HepG2 (cell line): ENCODE measurements around the gene ARHGEF40. TPM values are rescaled to one million over a fixed set of nuclear protein-coding genes. Genes with fewer than 3 reads are reported as not detected.

Experiments used
- ATAC-seq: fragments of 200-7000 bp; cut with Tn5 transposase; 3 replicates; pipeline ENCODE4 v1.9.1; 2020; ENCODE audit warnings: mild to moderate bottlenecking, moderate library complexity
- BruUV-seq: library from RNA; stranded (reverse); fragments of 400-500 nt; replicated peaks from 2 replicates; lab custom pipeline; 2021; lab: Mats Ljungman, UMichigan
- CTCF ChIA-PET: fragments of 300-600 bp; formaldehyde crosslinking; extraction: SDS; loops from one replicate; lab custom pipeline; 2021; ENCODE audit warnings: low total read pairs, inconsistent platforms, low intra/inter-chr PET ratio; lab: Yijun Ruan, JAX
- POLR2A ChIA-PET: fragments of 350-600 bp; sonication (Branson Sonifier 250); formaldehyde crosslinking; loops from one replicate; lab custom pipeline; 2020; ENCODE audit warnings: antibody characterized with exemption, inconsistent platforms; lab: Yijun Ruan, JAX
- DNase-seq: peaks from one replicate; pipeline ENCODE4 v3.0.0-alpha.2; 2015; ENCODE audit warnings: low spot score
- FAIRE-seq: peaks from 3 replicates; lab custom pipeline; 2011; peaks lifted over from hg19 to GRCh38; lab: Jason Lieb, UNC
- H2AFZ ChIP-seq: one replicate; pipeline ENCODE4 v1.6.1; 2011; ENCODE audit warnings: low read length, inconsistent platforms
- H3K27ac ChIP-seq: fragments of 300-600 bp; 3 replicates; pipeline ENCODE4 v1.8.0; 2011; ENCODE audit warnings: mixed run types, mild to moderate bottlenecking, mixed read lengths, low read length, inconsistent platforms; ENCODE audit not compliant: insufficient read depth; ENCODE audit errors: extremely low read length
- H3K27me3 ChIP-seq, 2 experiments: fragments of 200-600 bp in 1 of 2; 2 replicates in 1 of 2; 3 replicates in 1 of 2; pipeline versions ENCODE4 v1.6.0 to v1.8.0; 2011; ENCODE audit warnings: low read length in 2 of 2, mild to moderate bottlenecking in 2 of 2, moderate library complexity in 2 of 2, inconsistent platforms in 1 of 2; ENCODE audit not compliant: insufficient read depth in 2 of 2, control insufficient read depth in 1 of 2
- H3K36me3 ChIP-seq, 2 experiments: fragments of 200-600 bp in 1 of 2; replicated peaks in 1 of 2; 2 replicates in 1 of 2; 3 replicates in 1 of 2; pipeline versions ENCODE4 v1.5.1 to v1.8.0; 2011; ENCODE audit warnings: low read length in 2 of 2, inconsistent platforms in 1 of 2; ENCODE audit not compliant: insufficient read depth in 2 of 2, control insufficient read depth in 1 of 2
- H3K4me1 ChIP-seq: 2 replicates; pipeline ENCODE4 v1.5.1; 2012; ENCODE audit warnings: low read length, inconsistent platforms; ENCODE audit not compliant: insufficient read depth
- H3K4me2 ChIP-seq: 2 replicates; pipeline ENCODE4 v1.6.0; 2011; ENCODE audit warnings: low read depth, low read length, inconsistent platforms
- H3K4me3 ChIP-seq, 3 experiments: fragments of 200-600 bp in 1 of 3; sonication (generic), shearing (Covaris generic) in 1 of 3; replicated peaks in 1 of 3; 2 replicates each; pipeline ENCODE4 v1.5.1; 2011 to 2016; ENCODE audit warnings: low read length in 3 of 3, inconsistent platforms in 2 of 3, low read depth in 2 of 3, mild to moderate bottlenecking in 2 of 3, control low read depth in 1 of 3, mixed read lengths in 1 of 3; ENCODE audit not compliant: insufficient read depth in 1 of 3
- H3K79me2 ChIP-seq: one replicate; pipeline ENCODE4 v1.6.1; 2011; ENCODE audit warnings: low read length, inconsistent platforms; ENCODE audit not compliant: insufficient read depth
- H3K9ac ChIP-seq: 2 replicates; pipeline ENCODE4 v1.6.0; 2011; ENCODE audit warnings: mild to moderate bottlenecking, low read depth, low read length, inconsistent platforms; ENCODE audit not compliant: insufficient read depth
- H3K9me3 ChIP-seq: 2 replicates; pipeline ENCODE4 v1.5.1; 2012; ENCODE audit warnings: mild to moderate bottlenecking, low read length
- H4K20me1 ChIP-seq: 2 replicates; pipeline ENCODE4 v1.6.0; 2011; ENCODE audit warnings: inconsistent platforms, mild to moderate bottlenecking, low read length, moderate library complexity; ENCODE audit not compliant: insufficient read depth
- CAMTA2 ChIP-seq: sonication (generic); formaldehyde crosslinking; IDR thresholded peaks from 2 replicates; pipeline ENCODE4 v1.4.0; 2020; ENCODE audit warnings: mild to moderate bottlenecking, missing genetic modification reagents, borderline replicate concordance
- CBX2 ChIP-seq, 2 experiments: fragments of 200-600 bp in 1 of 2; sonication (generic); formaldehyde crosslinking in 1 of 2; IDR thresholded peaks; 2 replicates each; pipeline versions ENCODE4 v1.7.0 to v1.8.1; 2018 to 2022; ENCODE audit warnings: low read depth in 2 of 2, low read length in 1 of 2, mild to moderate bottlenecking in 1 of 2, missing genetic modification reagents in 1 of 2
- JDP2 ChIP-seq: sonication (generic); formaldehyde crosslinking; IDR thresholded peaks from 2 replicates; pipeline ENCODE4 v1.8.1; 2022; ENCODE audit warnings: missing genetic modification reagents, borderline replicate concordance
- PHF20 ChIP-seq: sonication (generic); formaldehyde crosslinking; IDR thresholded peaks from 2 replicates; pipeline ENCODE4 v1.5.0; 2020; ENCODE audit warnings: mild to moderate bottlenecking, missing genetic modification reagents
- RBM39 ChIP-seq: fragments of 200-400 bp; formaldehyde crosslinking; IDR thresholded peaks from one replicate; pipeline ENCODE4 v1.6.1; 2018; ENCODE audit warnings: antibody characterized with exemption, mild to moderate bottlenecking, low read depth, low read length; ENCODE audit not compliant: poor library complexity, severe bottlenecking
- RFXANK ChIP-seq: IDR thresholded peaks from 2 replicates; pipeline ENCODE4 v1.6.1; 2016
- SETDB1 ChIP-seq: sonication (generic); formaldehyde crosslinking; IDR thresholded peaks from 2 replicates; pipeline ENCODE4 v1.5.1; 2020; ENCODE audit warnings: missing genetic modification reagents, mild to moderate bottlenecking, borderline replicate concordance
- TARDBP ChIP-seq: sonication (generic); formaldehyde crosslinking; IDR thresholded peaks from 2 replicates; pipeline ENCODE4 v1.8.0; 2022; ENCODE audit warnings: mild to moderate bottlenecking, missing genetic modification reagents
- ZNF546 ChIP-seq: sonication (generic); formaldehyde crosslinking; conservative IDR thresholded peaks from 2 replicates; pipeline ENCODE4 v1.8.1; 2023; ENCODE audit warnings: mild to moderate bottlenecking, missing genetic modification reagents
- ZNF605 ChIP-seq: sonication (generic); formaldehyde crosslinking; IDR thresholded peaks from 2 replicates; pipeline ENCODE4 v1.8.0; 2022; ENCODE audit warnings: mild to moderate bottlenecking, missing genetic modification reagents
- ZSCAN12 ChIP-seq: sonication (generic); formaldehyde crosslinking; IDR thresholded peaks from 2 replicates; pipeline ENCODE4 v1.9.0; 2021; ENCODE audit warnings: mild to moderate bottlenecking, missing genetic modification reagents
- WGBS: methylation state at CpG from one replicate; pipeline ENCODE4 v1.1.6; 2017; ENCODE audit warnings: low lambda C conversion rate; 5-methylcytosine and 5-hydroxymethylcytosine counted together
- in situ Hi-C: cut with HindIII; loops from 2 replicates; pipeline ENCODE4 v1.10.0; 2017; ENCODE audit warnings: low pct_unique_long_range_greater_than_20kb; ENCODE audit not compliant: extremely low pct_ligation_motif_present
- intact Hi-C: fragments of 100-400 bp; cut with micrococcal nuclease; formaldehyde crosslinking; loops from one replicate; pipeline ENCODE4 v1.10.0; 2022; ENCODE audit not compliant: unreplicated experiment
- polyA plus RNA-seq, 8 experiments: library from polyadenylated mRNA; depleted of rRNA in 3 of 8; stranded (reverse) in 7 of 8; unstranded in 1 of 8; fragments of >200 nt; fragmentation: Illumina TruSeq in 4 of 8; extraction: Trizol in 4 of 8; gene quantifications; 2 replicates each; pipeline versions ENCODE4 v1.2.1 to v1.2.3, GENCODE V29; 2011 to 2016; ENCODE audit warnings: low read depth in 4 of 8, missing spikeins in 1 of 8, mixed read lengths in 1 of 8; ENCODE audit not compliant: insufficient read depth in 1 of 8
- total RNA-seq, 5 experiments: library from RNA; depleted of rRNA; stranded (reverse); fragments of >200 nt; fragmentation: Illumina TruSeq; extraction: Trizol; gene quantifications; 2 replicates each; pipeline ENCODE4 v1.2.3, GENCODE V29; 2016; ENCODE audit warnings: low read depth in 1 of 5
- TF ChIP-seq, protein P1 (sequence below): sonication (generic); formaldehyde crosslinking; IDR thresholded peaks from 2 replicates; pipeline ENCODE4 v1.5.0; 2020; ENCODE audit warnings: mild to moderate bottlenecking, missing genetic modification reagents, borderline replicate concordance
- TF ChIP-seq, protein P2 (sequence below): sonication (generic); formaldehyde crosslinking; conservative IDR thresholded peaks from 2 replicates; pipeline ENCODE4 v1.8.0; 2022; ENCODE audit warnings: mild to moderate bottlenecking, moderate library complexity, missing genetic modification reagents

Gene ARHGEF40
- total and polyA plus RNA-seq, 2 of the 13 experiments (the other 11 are each of a cell fraction or from before 2014, with no cell fraction given) = 28.1 to 78.1 TPM

- TF ChIP-seq, protein P1, sequence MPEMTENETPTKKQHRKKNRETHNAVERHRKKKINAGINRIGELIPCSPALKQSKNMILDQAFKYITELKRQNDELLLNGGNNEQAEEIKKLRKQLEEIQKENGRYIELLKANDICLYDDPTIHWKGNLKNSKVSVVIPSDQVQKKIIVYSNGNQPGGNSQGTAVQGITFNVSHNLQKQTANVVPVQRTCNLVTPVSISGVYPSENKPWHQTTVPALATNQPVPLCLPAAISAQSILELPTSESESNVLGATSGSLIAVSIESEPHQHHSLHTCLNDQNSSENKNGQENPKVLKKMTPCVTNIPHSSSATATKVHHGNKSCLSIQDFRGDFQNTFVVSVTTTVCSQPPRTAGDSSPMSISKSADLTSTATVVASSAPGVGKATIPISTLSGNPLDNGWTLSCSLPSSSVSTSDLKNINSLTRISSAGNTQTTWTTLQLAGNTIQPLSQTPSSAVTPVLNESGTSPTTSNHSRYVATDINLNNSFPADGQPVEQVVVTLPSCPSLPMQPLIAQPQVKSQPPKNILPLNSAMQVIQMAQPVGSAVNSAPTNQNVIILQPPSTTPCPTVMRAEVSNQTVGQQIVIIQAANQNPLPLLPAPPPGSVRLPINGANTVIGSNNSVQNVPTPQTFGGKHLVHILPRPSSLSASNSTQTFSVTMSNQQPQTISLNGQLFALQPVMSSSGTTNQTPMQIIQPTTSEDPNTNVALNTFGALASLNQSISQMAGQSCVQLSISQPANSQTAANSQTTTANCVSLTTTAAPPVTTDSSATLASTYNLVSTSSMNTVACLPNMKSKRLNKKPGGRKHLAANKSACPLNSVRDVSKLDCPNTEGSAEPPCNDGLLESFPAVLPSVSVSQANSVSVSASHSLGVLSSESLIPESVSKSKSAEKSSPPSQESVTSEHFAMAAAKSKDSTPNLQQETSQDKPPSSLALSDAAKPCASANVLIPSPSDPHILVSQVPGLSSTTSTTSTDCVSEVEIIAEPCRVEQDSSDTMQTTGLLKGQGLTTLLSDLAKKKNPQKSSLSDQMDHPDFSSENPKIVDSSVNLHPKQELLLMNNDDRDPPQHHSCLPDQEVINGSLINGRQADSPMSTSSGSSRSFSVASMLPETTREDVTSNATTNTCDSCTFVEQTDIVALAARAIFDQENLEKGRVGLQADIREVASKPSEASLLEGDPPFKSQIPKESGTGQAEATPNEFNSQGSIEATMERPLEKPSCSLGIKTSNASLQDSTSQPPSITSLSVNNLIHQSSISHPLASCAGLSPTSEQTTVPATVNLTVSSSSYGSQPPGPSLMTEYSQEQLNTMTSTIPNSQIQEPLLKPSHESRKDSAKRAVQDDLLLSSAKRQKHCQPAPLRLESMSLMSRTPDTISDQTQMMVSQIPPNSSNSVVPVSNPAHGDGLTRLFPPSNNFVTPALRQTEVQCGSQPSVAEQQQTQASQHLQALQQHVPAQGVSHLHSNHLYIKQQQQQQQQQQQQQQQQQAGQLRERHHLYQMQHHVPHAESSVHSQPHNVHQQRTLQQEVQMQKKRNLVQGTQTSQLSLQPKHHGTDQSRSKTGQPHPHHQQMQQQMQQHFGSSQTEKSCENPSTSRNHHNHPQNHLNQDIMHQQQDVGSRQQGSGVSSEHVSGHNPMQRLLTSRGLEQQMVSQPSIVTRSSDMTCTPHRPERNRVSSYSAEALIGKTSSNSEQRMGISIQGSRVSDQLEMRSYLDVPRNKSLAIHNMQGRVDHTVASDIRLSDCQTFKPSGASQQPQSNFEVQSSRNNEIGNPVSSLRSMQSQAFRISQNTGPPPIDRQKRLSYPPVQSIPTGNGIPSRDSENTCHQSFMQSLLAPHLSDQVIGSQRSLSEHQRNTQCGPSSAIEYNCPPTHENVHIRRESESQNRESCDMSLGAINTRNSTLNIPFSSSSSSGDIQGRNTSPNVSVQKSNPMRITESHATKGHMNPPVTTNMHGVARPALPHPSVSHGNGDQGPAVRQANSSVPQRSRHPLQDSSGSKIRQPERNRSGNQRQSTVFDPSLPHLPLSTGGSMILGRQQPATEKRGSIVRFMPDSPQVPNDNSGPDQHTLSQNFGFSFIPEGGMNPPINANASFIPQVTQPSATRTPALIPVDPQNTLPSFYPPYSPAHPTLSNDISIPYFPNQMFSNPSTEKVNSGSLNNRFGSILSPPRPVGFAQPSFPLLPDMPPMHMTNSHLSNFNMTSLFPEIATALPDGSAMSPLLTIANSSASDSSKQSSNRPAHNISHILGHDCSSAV (CRISPR knock-in tag) = no peak
These were observed 8.2 kb downstream of the ARHGEF40 start (continued) for GRCh38 chr14:21078287-21078686.

DNA sequence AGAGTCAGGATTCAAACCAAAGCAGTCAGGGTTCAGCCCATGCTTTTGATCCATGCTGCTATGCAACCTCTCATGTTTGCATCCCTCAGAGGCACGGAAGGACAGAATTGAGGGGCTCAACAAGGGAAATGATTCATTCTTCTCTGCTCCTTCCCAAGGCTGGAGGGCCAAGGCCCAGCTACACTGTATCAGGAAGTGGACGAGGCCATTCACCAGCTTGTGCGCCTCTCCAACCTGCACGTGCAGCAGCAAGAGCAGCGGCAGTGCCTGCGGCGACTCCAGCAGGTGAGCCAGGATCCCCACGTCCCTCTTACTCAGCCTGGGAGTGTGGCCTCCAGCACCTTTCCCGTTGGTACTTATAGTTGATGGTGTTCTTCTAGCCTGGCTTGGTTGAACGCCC is 8.6 kb downstream of the ARHGEF40 start:
- no peaks in the 10 kb centered on the region for H3K9me3 ChIP-seq
- in situ Hi-C loops (no loop called here), intact Hi-C loops (no loop called here)
- H3K4me1 ChIP-seq = peaks cover 9% of the 10 kb centered on the region; the same call in 1 of the 2 replicates
- CTCF ChIA-PET = no interaction called here
- no peaks in the 10 kb centered on the region for H3K79me2 ChIP-seq
- no peaks in the 10 kb centered on the region for H4K20me1 ChIP-seq
- BruUV-seq = no TSS peak
- TF ChIP-seq RBM39 (no peak), CAMTA2 (CRISPR knock-in tag) (no peak), ZNF546 (CRISPR knock-in tag) (no peak), SETDB1 (CRISPR knock-in tag) (no peak), JDP2 (CRISPR knock-in tag) (no peak), RFXANK (CRISPR knock-in tag) (no peak), ZSCAN12 (CRISPR knock-in tag) (no peak), PHF20 (no peak), CBX2 (IDR thresholded peaks at IDR 0.05; ENCODE audit: low read depth, low read length) (no peak), CBX2 (CRISPR knock-in tag; IDR thresholded peaks at IDR 0.05; ENCODE audit: low read depth) (no peak), TARDBP (CRISPR knock-in tag) (no peak), ZNF605 (CRISPR knock-in tag) (no peak)
- TF ChIP-seq, protein P2, sequence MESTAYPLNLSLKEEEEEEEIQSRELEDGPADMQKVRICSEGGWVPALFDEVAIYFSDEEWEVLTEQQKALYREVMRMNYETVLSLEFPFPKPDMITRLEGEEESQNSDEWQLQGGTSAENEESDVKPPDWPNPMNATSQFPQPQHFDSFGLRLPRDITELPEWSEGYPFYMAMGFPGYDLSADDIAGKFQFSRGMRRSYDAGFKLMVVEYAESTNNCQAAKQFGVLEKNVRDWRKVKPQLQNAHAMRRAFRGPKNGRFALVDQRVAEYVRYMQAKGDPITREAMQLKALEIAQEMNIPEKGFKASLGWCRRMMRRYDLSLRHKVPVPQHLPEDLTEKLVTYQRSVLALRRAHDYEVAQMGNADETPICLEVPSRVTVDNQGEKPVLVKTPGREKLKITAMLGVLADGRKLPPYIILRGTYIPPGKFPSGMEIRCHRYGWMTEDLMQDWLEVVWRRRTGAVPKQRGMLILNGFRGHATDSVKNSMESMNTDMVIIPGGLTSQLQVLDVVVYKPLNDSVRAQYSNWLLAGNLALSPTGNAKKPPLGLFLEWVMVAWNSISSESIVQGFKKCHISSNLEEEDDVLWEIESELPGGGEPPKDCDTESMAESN = no peak
- no peaks in the 10 kb centered on the region for H3K27me3 ChIP-seq
- DNase-seq = no peak
- peaks cover 47 to 71% of the 10 kb centered on the region in 2 experiments for H3K36me3 ChIP-seq
- no peak for FAIRE-seq
- no peak overlapping the region for H3K27ac ChIP-seq
- POLR2A ChIA-PET = interaction anchor here (1.1 to 1.9 kb wide), 2 partner anchors 8 to 14 kb away, joined by 4 to 14 read pairs; partner anchors contain the start of gene ARHGEF40
- 90% methylated on average over 10 of the region's 10 CpGs for WGBS
- no peak for ATAC-seq
- H2AFZ ChIP-seq = no peak overlapping the region
- H3K9ac ChIP-seq = no peak overlapping the region
- no peak overlapping the region for H3K4me2 ChIP-seq
- H3K4me3 ChIP-seq = no peak overlapping the region
